ENCODE results near the gene LYRM4.

Gene LYRM4

DNA sequence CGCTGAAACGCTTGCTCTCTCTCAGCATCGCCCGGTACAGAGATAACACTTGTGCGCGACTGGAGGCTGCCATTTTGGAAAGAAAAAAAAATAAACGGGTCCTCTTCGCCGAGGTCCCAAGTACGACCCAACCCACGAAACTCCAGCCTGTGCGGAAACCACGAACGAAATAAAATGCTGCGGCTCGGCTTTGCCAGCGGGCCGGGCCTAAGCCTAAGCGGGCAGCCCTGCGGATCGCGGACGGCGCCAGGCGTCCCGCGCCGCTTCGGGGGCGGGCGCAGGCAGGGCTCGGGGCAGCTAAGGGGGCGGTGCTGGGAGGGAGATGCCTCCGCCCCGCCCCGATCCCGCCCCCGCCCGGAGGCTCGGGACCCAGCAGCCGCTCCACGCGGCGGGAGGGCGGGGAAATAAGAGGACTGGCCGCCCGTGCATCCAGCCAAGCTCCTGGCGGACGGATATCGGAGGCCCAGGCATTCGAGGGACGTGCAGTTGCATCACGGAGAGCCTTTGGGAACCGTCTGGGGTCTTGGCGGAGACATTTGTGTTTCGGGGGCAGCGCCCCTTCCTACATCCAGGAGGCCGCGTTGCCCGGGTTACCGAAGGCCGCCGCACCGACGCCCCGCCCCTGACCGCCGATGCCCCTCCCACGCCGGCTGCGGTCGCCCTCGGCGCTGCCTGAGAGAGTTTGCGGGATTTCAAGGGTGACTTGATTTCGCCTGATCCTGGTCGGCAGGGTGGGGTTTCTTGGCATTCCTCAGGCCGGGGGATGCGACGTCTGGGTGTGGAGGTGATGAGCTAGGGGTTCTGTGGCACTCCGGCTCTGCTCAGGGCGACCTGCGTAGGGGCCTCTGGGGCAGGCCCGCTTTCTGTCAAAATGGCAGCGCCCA lies at the start of gene LYRM4, which contains the start of gene FARS2:
Gene LYRM4 (minus strand): TSS at position 290 of the 884 bp plus-strand sequence. CDS start 217 bp downstream, at position 73.
Gene FARS2 (plus strand): TSS at position 853 of the 884 bp plus-strand sequence.
- peak within 1 kb of the TSS; percentile 98 for H3K4me3 ChIP-seq (ENCODE audit: low read depth, low read length)
- CTCF ChIA-PET, result interaction anchor here (0.5 to 1.7 kb wide), 8 partner anchors 10 to 969 kb away, joined by 3 to 4 read pairs (median 3); no protein-coding TSS in a partner anchor
- POLR2A ChIA-PET, result interaction anchor here (0.6 to 1.7 kb wide), 7 partner anchors 10 to 1240 kb away, joined by 3 read pairs; a partner anchor contains a TSS
- peaks cover 0 to 14% of the 10 kb centered on the region in 2 experiments; a peak in 2 of 3 replicates for H3K36me3 ChIP-seq (ENCODE audit: control insufficient read depth in 2 of 2, insufficient read depth in 1 of 2, low read length in 2 of 2)
- peak within 1 kb of the TSS; percentile 89 for H3K27ac ChIP-seq (ENCODE audit: extremely low read depth, low read depth, low read length)
- peaks cover 11% of the 10 kb centered on the region for H3K4me1 ChIP-seq (ENCODE audit: control insufficient read depth, insufficient read depth, low read length)
- no peaks in the 10 kb centered on the region for H3K9me3 ChIP-seq (ENCODE audit: control insufficient read depth, insufficient read depth, low read depth, low read length)
- TF ChIP-seq ZNF266 (tag by site-specific recombination; IDR thresholded peaks at IDR 0.05; ENCODE audit: low read depth) (no peak), ZFHX2 (tag by site-specific recombination; conservative IDR thresholded peaks at IDR 0.05) (peak; percentile 77), ZNF561 (tag by site-specific recombination; IDR thresholded peaks at IDR 0.05; ENCODE audit: borderline replicate concordance) (peak; percentile 79; the same call in 1 of the 2 replicates), ZNF394 (tag by site-specific recombination; IDR thresholded peaks at IDR 0.05; ENCODE audit: borderline replicate concordance) (peak; percentile 53), ZNF510 (tag by site-specific recombination; IDR thresholded peaks at IDR 0.05; ENCODE audit: insufficient replicate concordance) (no peak), ZNF335 (tag by site-specific recombination; conservative IDR thresholded peaks at IDR 0.05) (peak; percentile 100), ZNF23 (tag by site-specific recombination; IDR thresholded peaks at IDR 0.05; ENCODE audit: borderline replicate concordance) (no peak), ZFP37 (tag by site-specific recombination; IDR thresholded peaks at IDR 0.05) (0 out of 2 replicates have a peak, but pooled peaks have one; percentile 53), TRIM28 (IDR thresholded peaks at IDR 0.05; ENCODE audit: borderline replicate concordance, low read length) (no peak), ZNF121 (tag by site-specific recombination; IDR thresholded peaks at IDR 0.05) (no peak), ZNF37A (tag by site-specific recombination; IDR thresholded peaks at IDR 0.05) (no peak), ZNF214 (tag by site-specific recombination; IDR thresholded peaks at IDR 0.05; ENCODE audit: borderline replicate concordance) (no peak), ZNF777 (tag by site-specific recombination; IDR thresholded peaks at IDR 0.05; ENCODE audit: borderline replicate concordance) (peak; percentile 95), ZIC2 (tag by site-specific recombination; IDR thresholded peaks at IDR 0.05) (peak; percentile 30; the same call in 1 of the 2 replicates), ZNF426 (tag by site-specific recombination; IDR thresholded peaks at IDR 0.05) (no peak), ZNF529 (tag by site-specific recombination; IDR thresholded peaks at IDR 0.05; ENCODE audit: insufficient replicate concordance) (no peak), ZBTB8A (tag by site-specific recombination; IDR thresholded peaks at IDR 0.05) (0 out of 2 replicates have a peak, but pooled peaks have one; percentile 18), HOXA7 (CRISPR knock-in tag; IDR thresholded peaks at IDR 0.05; ENCODE audit: borderline replicate concordance) (no peak), ZNF785 (tag by site-specific recombination; IDR thresholded peaks at IDR 0.05) (0 out of 2 replicates have a peak, but pooled peaks have one; percentile 31), ZNF548 (tag by site-specific recombination; IDR thresholded peaks at IDR 0.05) (no peak)
- TF ChIP-seq, protein P1, sequence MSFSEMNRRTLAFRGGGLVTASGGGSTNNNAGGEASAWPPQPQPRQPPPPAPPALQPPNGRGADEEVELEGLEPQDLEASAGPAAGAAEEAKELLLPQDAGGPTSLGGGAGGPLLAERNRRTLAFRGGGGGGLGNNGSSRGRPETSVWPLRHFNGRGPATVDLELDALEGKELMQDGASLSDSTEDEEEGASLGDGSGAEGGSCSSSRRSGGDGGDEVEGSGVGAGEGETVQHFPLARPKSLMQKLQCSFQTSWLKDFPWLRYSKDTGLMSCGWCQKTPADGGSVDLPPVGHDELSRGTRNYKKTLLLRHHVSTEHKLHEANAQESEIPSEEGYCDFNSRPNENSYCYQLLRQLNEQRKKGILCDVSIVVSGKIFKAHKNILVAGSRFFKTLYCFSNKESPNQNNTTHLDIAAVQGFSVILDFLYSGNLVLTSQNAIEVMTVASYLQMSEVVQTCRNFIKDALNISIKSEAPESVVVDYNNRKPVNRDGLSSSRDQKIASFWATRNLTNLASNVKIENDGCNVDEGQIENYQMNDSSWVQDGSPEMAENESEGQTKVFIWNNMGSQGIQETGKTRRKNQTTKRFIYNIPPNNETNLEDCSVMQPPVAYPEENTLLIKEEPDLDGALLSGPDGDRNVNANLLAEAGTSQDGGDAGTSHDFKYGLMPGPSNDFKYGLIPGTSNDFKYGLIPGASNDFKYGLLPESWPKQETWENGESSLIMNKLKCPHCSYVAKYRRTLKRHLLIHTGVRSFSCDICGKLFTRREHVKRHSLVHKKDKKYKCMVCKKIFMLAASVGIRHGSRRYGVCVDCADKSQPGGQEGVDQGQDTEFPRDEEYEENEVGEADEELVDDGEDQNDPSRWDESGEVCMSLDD (tag by site-specific recombination; IDR thresholded peaks at IDR 0.05), result peak; percentile 45; the same call in 1 of the 2 replicates
- TF ChIP-seq, protein P2, sequence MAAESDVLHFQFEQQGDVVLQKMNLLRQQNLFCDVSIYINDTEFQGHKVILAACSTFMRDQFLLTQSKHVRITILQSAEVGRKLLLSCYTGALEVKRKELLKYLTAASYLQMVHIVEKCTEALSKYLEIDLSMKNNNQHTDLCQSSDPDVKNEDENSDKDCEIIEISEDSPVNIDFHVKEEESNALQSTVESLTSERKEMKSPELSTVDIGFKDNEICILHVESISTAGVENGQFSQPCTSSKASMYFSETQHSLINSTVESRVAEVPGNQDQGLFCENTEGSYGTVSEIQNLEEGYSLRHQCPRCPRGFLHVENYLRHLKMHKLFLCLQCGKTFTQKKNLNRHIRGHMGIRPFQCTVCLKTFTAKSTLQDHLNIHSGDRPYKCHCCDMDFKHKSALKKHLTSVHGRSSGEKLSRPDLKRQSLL (tag by site-specific recombination; IDR thresholded peaks at IDR 0.05), result no peak
- TF ChIP-seq, protein P3, sequence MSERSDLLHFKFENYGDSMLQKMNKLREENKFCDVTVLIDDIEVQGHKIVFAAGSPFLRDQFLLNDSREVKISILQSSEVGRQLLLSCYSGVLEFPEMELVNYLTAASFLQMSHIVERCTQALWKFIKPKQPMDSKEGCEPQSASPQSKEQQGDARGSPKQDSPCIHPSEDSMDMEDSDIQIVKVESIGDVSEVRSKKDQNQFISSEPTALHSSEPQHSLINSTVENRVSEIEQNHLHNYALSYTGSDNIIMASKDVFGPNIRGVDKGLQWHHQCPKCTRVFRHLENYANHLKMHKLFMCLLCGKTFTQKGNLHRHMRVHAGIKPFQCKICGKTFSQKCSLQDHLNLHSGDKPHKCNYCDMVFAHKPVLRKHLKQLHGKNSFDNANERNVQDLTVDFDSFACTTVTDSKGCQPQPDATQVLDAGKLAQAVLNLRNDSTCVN (tag by site-specific recombination; optimal IDR thresholded peaks at IDR 0.05), result peak; percentile 41
- TF ChIP-seq, protein P4, sequence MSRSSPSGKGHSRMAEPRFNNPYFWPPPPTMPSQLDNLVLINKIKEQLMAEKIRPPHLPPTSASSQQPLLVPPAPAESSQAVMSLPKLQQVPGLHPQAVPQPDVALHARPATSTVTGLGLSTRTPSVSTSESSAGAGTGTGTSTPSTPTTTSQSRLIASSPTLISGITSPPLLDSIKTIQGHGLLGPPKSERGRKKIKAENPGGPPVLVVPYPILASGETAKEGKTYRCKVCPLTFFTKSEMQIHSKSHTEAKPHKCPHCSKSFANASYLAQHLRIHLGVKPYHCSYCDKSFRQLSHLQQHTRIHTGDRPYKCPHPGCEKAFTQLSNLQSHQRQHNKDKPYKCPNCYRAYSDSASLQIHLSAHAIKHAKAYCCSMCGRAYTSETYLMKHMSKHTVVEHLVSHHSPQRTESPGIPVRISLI (tag by site-specific recombination; IDR thresholded peaks at IDR 0.05), result peak; percentile 97
- TF ChIP-seq, protein P5, sequence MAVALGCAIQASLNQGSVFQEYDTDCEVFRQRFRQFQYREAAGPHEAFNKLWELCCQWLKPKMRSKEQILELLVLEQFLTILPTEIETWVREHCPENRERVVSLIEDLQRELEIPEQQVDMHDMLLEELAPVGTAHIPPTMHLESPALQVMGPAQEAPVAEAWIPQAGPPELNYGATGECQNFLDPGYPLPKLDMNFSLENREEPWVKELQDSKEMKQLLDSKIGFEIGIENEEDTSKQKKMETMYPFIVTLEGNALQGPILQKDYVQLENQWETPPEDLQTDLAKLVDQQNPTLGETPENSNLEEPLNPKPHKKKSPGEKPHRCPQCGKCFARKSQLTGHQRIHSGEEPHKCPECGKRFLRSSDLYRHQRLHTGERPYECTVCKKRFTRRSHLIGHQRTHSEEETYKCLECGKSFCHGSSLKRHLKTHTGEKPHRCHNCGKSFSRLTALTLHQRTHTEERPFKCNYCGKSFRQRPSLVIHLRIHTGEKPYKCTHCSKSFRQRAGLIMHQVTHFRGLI (tag by site-specific recombination; IDR thresholded peaks at IDR 0.05), result no peak
- TF ChIP-seq, protein P6, sequence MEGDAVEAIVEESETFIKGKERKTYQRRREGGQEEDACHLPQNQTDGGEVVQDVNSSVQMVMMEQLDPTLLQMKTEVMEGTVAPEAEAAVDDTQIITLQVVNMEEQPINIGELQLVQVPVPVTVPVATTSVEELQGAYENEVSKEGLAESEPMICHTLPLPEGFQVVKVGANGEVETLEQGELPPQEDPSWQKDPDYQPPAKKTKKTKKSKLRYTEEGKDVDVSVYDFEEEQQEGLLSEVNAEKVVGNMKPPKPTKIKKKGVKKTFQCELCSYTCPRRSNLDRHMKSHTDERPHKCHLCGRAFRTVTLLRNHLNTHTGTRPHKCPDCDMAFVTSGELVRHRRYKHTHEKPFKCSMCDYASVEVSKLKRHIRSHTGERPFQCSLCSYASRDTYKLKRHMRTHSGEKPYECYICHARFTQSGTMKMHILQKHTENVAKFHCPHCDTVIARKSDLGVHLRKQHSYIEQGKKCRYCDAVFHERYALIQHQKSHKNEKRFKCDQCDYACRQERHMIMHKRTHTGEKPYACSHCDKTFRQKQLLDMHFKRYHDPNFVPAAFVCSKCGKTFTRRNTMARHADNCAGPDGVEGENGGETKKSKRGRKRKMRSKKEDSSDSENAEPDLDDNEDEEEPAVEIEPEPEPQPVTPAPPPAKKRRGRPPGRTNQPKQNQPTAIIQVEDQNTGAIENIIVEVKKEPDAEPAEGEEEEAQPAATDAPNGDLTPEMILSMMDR (tag by site-specific recombination; IDR thresholded peaks at IDR 0.05), result peak; percentile 33; the same call in 1 of the 2 replicates

Data from HEK293 (cell line).